Type B pancreatic cell (in vitro differentiated cells): Measurements from ENCODE around the gene ELF4. TPM values are rescaled to one million over a fixed set of nuclear protein-coding genes. Genes with fewer than 3 reads are reported as not detected.
"Not testable (repeated sequence)": the region's sequence is repeated elsewhere in the genome, so short reads cannot be mapped to it uniquely, and the experiment has no call there.

Source experiments
- DNase-seq: peaks from one replicate; pipeline ENCODE4 v3.0.0; 2021; ENCODE audit warnings: mixed read lengths; ENCODE audit not compliant: unreplicated experiment; ENCODE audit errors: extremely low spot score
- H3K27ac Mint-ChIP-seq: 2 replicates; pipeline ENCODE4 v1.8.0; 2021; ENCODE audit warnings: mild to moderate bottlenecking, mixed read lengths
- H3K27me3 Mint-ChIP-seq: 2 replicates; pipeline ENCODE4 v1.8.0; 2021; ENCODE audit warnings: mixed read lengths
- H3K36me3 Mint-ChIP-seq: 2 replicates; pipeline ENCODE4 v1.8.0; 2021; ENCODE audit warnings: mixed read lengths
- H3K4me1 Mint-ChIP-seq: one replicate; pipeline ENCODE4 v1.8.0; 2021; ENCODE audit warnings: mixed read lengths; ENCODE audit not compliant: unreplicated experiment
- H3K4me3 Mint-ChIP-seq: 2 replicates; pipeline ENCODE4 v1.8.0; 2021; ENCODE audit warnings: mild to moderate bottlenecking, mixed read lengths
- H3K9me3 Mint-ChIP-seq: 2 replicates; pipeline ENCODE4 v1.8.0; 2021; ENCODE audit warnings: mixed read lengths
- total RNA-seq: library from RNA; stranded (reverse); gene quantifications from 2 replicates; pipeline ENCODE4 v1.2.1, GENCODE V29; 2021; ENCODE audit warnings: low replicate concordance
- TF ChIP-seq, protein P1 (sequence below): fragments of 200-600 bp; sonication (generic); conservative IDR thresholded peaks from 2 replicates; pipeline ENCODE4 v1.5.0; 2021; ENCODE audit warnings: antibody characterized with exemption, mild to moderate bottlenecking

The ELF4 gene
- total RNA-seq, 1 donor from 2014 or later, result 7.8 TPM

DNA sequence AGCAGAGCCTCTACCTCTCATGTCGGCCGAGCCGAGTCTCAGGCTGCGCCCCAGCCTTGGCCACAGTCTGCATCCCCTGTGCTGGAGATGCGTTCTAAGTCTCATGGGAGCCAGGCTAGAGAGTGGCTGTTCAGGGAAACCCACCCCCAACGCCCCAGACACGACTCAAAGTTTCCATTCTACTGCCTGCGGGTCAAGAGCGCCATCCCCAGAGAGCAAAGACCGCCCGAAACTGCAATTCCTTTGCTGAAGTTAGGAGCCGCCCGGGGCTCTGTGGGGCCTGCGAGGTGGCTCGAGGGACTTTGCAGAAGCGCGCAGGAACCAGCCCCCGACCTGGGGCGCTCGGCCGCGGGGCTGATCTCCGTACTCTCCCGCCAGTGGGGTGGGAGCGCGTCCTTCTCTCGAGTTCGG lies 10.0 kb upstream of the ELF4 start:
- Mint-ChIP-seq H3K27ac (peak overlapping the region; percentile 66), H3K9me3 (no peaks in the 10 kb centered on the region), H3K4me1 (peaks cover 4% of the 10 kb centered on the region), H3K27me3 (no peaks in the 10 kb centered on the region), H3K36me3 (no peaks in the 10 kb centered on the region), H3K4me3 (peak overlapping the region; percentile 75)
- TF ChIP-seq, protein P1, sequence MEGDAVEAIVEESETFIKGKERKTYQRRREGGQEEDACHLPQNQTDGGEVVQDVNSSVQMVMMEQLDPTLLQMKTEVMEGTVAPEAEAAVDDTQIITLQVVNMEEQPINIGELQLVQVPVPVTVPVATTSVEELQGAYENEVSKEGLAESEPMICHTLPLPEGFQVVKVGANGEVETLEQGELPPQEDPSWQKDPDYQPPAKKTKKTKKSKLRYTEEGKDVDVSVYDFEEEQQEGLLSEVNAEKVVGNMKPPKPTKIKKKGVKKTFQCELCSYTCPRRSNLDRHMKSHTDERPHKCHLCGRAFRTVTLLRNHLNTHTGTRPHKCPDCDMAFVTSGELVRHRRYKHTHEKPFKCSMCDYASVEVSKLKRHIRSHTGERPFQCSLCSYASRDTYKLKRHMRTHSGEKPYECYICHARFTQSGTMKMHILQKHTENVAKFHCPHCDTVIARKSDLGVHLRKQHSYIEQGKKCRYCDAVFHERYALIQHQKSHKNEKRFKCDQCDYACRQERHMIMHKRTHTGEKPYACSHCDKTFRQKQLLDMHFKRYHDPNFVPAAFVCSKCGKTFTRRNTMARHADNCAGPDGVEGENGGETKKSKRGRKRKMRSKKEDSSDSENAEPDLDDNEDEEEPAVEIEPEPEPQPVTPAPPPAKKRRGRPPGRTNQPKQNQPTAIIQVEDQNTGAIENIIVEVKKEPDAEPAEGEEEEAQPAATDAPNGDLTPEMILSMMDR, result no peak
- DNase-seq, result no peak

GRCh38 chrX:130119312-130119898 lies 9.1 kb upstream of the ELF4 start:
- Mint-ChIP-seq H3K9me3 (no peaks in the 10 kb centered on the region), H3K4me3 (peak overlapping the region; percentile 75), H3K27me3 (no peaks in the 10 kb centered on the region), H3K4me1 (peaks cover 4% of the 10 kb centered on the region), H3K27ac (peak overlapping the region; percentile 56), H3K36me3 (no peaks in the 10 kb centered on the region)
- TF ChIP-seq, protein P1, result no peak
- no peak for DNase-seq

DNA sequence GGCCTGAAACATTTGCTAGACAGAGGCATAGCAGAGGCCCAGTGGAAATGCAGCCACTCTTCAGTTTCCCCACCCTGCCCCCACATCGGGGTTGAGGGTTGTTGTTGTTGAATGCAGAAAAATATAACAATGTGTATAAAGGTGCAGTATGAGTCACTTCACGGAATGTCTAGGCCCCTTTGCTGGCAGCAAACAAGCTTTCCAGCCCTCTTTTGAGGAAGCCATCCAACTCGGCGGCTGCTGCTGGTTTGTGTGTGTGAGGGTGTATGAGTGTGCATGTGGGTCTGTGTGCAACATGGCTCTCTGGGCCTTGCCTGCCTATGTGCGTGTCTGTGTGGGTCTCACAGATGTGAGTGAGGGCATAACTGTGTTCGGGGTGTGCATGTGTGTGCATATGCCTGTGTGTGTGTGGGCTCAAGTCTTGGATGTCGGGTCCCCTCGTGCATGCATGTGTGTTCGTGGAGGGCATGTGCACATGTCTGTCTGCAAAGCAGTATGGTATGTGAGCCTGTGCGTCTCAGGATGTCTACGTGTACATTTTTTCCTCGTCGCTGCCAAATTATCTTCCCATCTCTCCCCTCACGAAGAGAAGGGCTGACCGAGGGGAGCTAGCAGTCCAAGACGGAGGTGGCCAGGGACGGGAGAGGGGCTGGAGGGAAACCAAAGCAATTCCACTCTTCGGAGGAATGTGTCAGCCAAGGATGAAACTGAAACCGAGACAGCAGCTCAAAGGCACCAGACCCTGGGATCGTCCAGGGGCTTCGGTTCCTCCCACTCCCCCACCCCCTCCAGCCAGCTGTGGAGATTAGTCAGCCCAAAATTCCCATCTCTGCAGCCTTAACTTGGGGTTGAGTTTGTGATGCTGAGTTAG lies 8.4 kb upstream of the ELF4 start:
- H3K9me3 Mint-ChIP-seq, result no peaks in the 10 kb centered on the region
- H3K36me3 Mint-ChIP-seq, result no peaks in the 10 kb centered on the region
- H3K27me3 Mint-ChIP-seq, result no peaks in the 10 kb centered on the region
- peak overlapping the region; percentile 56 for H3K27ac Mint-ChIP-seq
- TF ChIP-seq, protein P1, result no peak
- H3K4me3 Mint-ChIP-seq, result peak overlapping the region; percentile 34
- no peak for DNase-seq
- peaks cover 4% of the 10 kb centered on the region for H3K4me1 Mint-ChIP-seq

DNA sequence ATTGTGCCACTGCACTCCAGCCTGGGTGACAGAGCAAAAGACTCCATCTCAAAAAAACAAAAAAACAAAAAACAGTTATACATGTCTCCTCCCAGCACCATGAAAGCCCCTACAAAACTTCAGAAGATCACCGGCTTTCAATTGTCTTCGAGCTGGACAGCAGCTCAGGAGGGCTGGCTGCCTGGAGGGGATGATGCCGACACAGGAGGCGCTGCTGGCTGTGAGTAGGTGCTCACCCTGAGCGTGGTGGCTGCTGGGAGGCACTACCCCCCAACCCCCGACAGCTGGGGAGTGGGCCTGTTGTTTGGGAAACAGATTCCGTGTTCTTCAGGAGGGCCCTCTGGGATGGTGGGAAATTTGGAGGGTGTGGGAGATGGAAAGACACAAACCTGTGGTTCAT lies 6.9 kb upstream of the ELF4 start:
- TF ChIP-seq, protein P1, result no peak
- H3K27ac Mint-ChIP-seq, result no peak overlapping the region
- DNase-seq, result no peak
- peaks cover 4% of the 10 kb centered on the region for H3K4me1 Mint-ChIP-seq
- no peaks in the 10 kb centered on the region for H3K9me3 Mint-ChIP-seq
- H3K4me3 Mint-ChIP-seq, result no peak overlapping the region
- H3K27me3 Mint-ChIP-seq, result no peaks in the 10 kb centered on the region
- no peaks in the 10 kb centered on the region for H3K36me3 Mint-ChIP-seq

DNA sequence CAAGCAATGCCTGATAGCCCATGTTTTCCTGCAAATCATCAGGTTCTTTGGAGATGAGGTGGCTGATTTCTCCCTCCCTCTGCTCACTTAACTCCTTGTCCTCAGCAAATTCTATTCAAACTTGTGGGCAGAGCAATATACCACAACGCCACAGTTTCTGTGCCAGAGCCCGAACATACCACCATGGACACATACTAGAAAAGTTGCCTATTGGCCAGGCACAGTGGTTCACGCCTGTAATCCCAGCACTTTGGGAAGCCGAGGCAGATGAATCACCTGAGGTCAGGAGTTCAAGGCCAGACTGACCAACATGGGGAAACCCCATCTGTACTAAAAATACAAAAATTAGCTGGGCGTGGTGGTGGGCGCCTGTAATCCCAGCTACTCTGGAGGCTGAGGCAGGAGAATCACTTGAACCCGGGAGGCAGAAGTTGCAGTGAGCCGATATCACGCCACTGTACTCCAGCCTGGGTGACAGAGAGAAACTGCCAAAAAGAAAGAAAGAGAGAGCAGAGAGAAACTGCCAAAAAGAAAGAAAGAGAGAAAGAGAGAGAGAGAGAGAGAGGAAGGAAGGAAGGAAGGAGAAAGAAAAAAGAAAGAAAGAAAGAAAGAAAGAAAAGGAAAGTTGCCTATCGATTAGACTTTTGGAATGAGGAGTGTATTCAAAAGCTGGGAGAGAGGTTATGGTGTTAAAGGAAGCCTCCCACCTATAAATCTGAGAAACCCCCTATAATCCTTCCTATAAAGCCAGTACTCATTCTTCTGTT lies 5.0 kb upstream of the ELF4 start:
- not testable (repeated sequence) for H3K27me3 Mint-ChIP-seq, H3K36me3 Mint-ChIP-seq, H3K9me3 Mint-ChIP-seq, H3K4me1 Mint-ChIP-seq, H3K27ac Mint-ChIP-seq, DNase-seq, H3K4me3 Mint-ChIP-seq
